ENCODE measurements around the gene GFAP.
A peak's percentile ranks its signal among the peaks of the same experiment; 100 is the strongest.

Gene GFAP

GRCh38 chr17:44899074-44899782 is 16.1 kb downstream of the GFAP start, which contains the start of gene EFTUD2:
TSS of gene EFTUD2 (minus strand) at chr17:44899445. CDS start at chr17:44894521, 4,924 bp downstream.
- DNase-seq (ENCODE audit: low spot score) = peak; percentile 88

- DNase-seq (ENCODE audit: low spot score) = no peak
Observed at GRCh38 chr17:44898768-44899073, 16.6 kb downstream of the GFAP start.

GRCh38 chr17:44894642-44895041 is 20.7 kb downstream of the GFAP start:
- DNase-seq (ENCODE audit: low spot score) = no peak

GRCh38 chr17:44892250-44892649 is 23.1 kb downstream of the GFAP start:
- no peak for DNase-seq (ENCODE audit: low spot score)

- no peak for DNase-seq (ENCODE audit: low spot score)
Observed at GRCh38 chr17:44889003-44889402, 26.3 kb downstream of the GFAP start.

- DNase-seq (ENCODE audit: low spot score) = no peak
Observed at GRCh38 chr17:44887971-44888954, 27.0 kb downstream of the GFAP start.

- DNase-seq (ENCODE audit: low spot score) = no peak
Observed at GRCh38 chr17:44887016-44887415, 28.3 kb downstream of the GFAP start.

GRCh38 chr17:44884941-44885340 is 30.4 kb downstream of the GFAP start:
- no peak for DNase-seq (ENCODE audit: low spot score)

GRCh38 chr17:44881145-44881544 is 34.2 kb downstream of the GFAP start:
- no peak for DNase-seq (ENCODE audit: low spot score)

GRCh38 chr17:44880062-44880461 is 35.2 kb downstream of the GFAP start:
- DNase-seq (ENCODE audit: low spot score) = no peak

- no peak for DNase-seq (ENCODE audit: low spot score)
Observed at GRCh38 chr17:44879376-44879775, 35.9 kb downstream of the GFAP start.

GRCh38 chr17:44878627-44879221 is 36.6 kb downstream of the GFAP start:
- DNase-seq (ENCODE audit: low spot score) = peak; percentile 17

- DNase-seq (ENCODE audit: low spot score) = no peak
Observed at GRCh38 chr17:44877121-44877520, 38.2 kb downstream of the GFAP start.

GRCh38 chr17:44875761-44876160 is 39.5 kb downstream of the GFAP start:
- DNase-seq (ENCODE audit: low spot score) = no peak

- DNase-seq (ENCODE audit: low spot score) = no peak
Observed at GRCh38 chr17:44872131-44872768, 43.0 kb downstream of the GFAP start.

GRCh38 chr17:44871556-44871955 is 43.7 kb downstream of the GFAP start:
- no peak for DNase-seq (ENCODE audit: low spot score)

- DNase-seq (ENCODE audit: low spot score) = no peak
Observed at GRCh38 chr17:44867841-44868240, 47.5 kb downstream of the GFAP start.

GRCh38 chr17:44865931-44866330 is 49.4 kb downstream of the GFAP start:
- DNase-seq (ENCODE audit: low spot score) = no peak

- peak; percentile 50 for DNase-seq (ENCODE audit: low spot score)
Observed at GRCh38 chr17:44865231-44865660, 50.1 kb downstream of the GFAP start.

GRCh38 chr17:44864831-44865230 is 50.5 kb downstream of the GFAP start:
- no peak for DNase-seq (ENCODE audit: low spot score)

- DNase-seq (ENCODE audit: low spot score) = no peak
Observed at GRCh38 chr17:44863061-44863918, 52.0 kb downstream of the GFAP start.
